Peyer's patch (tissue), 4 donors: Measurements from ENCODE around the gene SPINK13. TPM values are rescaled to one million over a fixed set of nuclear protein-coding genes. Genes with fewer than 3 reads are reported as not detected.
"Not testable (repeated sequence)": the region's sequence is repeated elsewhere in the genome, so short reads cannot be mapped to it uniquely, and the experiment has no call there.

ENCODE experiments used
- DNase-seq, 3 donors: peaks; one replicate each; pipeline ENCODE4 v3.0.0-alpha.2; 2017 to 2019
- H3K27ac ChIP-seq, 4 donors: fragments of 200-600 bp; sonication (generic); one replicate each; pipeline ENCODE4 v1.5.1; 2016 to 2019
- H3K27me3 ChIP-seq, 2 donors: fragments of 200-600 bp; sonication (generic); one replicate each; pipeline ENCODE4 v1.5.1; 2019
- H3K36me3 ChIP-seq, 3 donors: fragments of 200-600 bp; sonication (generic); one replicate each; pipeline ENCODE4 v1.5.1; 2016 to 2019
- H3K4me1 ChIP-seq, 4 donors: fragments of 200-600 bp; sonication (generic); one replicate each; pipeline ENCODE4 v1.5.1; 2016 to 2019
- H3K4me3 ChIP-seq, 4 donors: fragments of 200-600 bp; sonication (generic); 1 replicate in 3 of 4; 2 replicates in 1 of 4; pipeline ENCODE4 v1.5.1; 2016 to 2019; ENCODE audit warnings: mild to moderate bottlenecking in 1 of 4
- H3K9me3 ChIP-seq, 4 donors: fragments of 200-600 bp; sonication (generic); one replicate each; pipeline ENCODE4 v1.5.1; 2016 to 2019; ENCODE audit warnings: mild to moderate bottlenecking in 1 of 4
- POLR2A ChIP-seq, 2 donors: fragments of 450-650 bp; IDR thresholded peaks; one replicate each; pipeline ENCODE4 v1.5.1; 2017; ENCODE audit warnings: antibody characterized with exemption in 2 of 2, mild to moderate bottlenecking in 2 of 2, moderate library complexity in 2 of 2
- total RNA-seq, 4 donors: library from RNA; depleted of rRNA; stranded (reverse); fragments of >200 nt; gene quantifications; one replicate each; pipeline ENCODE4 v1.1.0, GENCODE V29; 2016
- TF ChIP-seq, protein P1 (sequence below), 6 experiments: fragments of 450-650 bp in 4 of 6; fragments of 200-600 bp in 2 of 6; sonication (generic) in 1 of 6; IDR thresholded peaks; one replicate each; pipeline ENCODE4 v1.5.1; 2017 to 2019; ENCODE audit warnings: antibody characterized with exemption in 6 of 6, mild to moderate bottlenecking in 3 of 6, moderate library complexity in 1 of 6

The SPINK13 gene
- total RNA-seq, 4 donors from 2014 or later: not detected

DNA sequence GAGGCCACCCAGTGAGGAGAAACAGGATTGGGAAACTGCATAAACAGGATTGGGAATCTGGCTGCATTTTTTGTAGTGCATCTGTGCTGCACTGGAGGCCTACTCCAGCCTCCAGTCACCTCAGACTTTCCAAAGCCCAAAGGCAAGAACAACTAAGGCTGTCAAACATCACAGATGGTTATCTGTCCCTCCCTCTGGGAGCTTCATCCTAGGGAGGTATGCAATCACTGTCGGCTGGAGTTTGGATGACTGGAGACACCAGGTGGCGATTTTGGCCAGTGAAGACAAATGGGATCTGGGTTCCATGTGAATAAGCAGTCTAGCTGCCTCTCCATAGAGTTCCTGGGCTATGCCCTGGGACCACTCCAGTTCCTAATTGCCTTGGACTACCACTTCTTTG is 9.3 kb upstream of the SPINK13 start:
- TF ChIP-seq POLR2A (IDR thresholded peaks at IDR 0.05): no peak
- TF ChIP-seq, protein P1, sequence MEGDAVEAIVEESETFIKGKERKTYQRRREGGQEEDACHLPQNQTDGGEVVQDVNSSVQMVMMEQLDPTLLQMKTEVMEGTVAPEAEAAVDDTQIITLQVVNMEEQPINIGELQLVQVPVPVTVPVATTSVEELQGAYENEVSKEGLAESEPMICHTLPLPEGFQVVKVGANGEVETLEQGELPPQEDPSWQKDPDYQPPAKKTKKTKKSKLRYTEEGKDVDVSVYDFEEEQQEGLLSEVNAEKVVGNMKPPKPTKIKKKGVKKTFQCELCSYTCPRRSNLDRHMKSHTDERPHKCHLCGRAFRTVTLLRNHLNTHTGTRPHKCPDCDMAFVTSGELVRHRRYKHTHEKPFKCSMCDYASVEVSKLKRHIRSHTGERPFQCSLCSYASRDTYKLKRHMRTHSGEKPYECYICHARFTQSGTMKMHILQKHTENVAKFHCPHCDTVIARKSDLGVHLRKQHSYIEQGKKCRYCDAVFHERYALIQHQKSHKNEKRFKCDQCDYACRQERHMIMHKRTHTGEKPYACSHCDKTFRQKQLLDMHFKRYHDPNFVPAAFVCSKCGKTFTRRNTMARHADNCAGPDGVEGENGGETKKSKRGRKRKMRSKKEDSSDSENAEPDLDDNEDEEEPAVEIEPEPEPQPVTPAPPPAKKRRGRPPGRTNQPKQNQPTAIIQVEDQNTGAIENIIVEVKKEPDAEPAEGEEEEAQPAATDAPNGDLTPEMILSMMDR (IDR thresholded peaks at IDR 0.05): no peak
- no peak for DNase-seq
- H3K4me3 ChIP-seq: no peak overlapping the region
- H3K27ac ChIP-seq: no peak overlapping the region
- no peaks in the 10 kb centered on the region for H3K36me3 ChIP-seq
- H3K9me3 ChIP-seq: no peaks in the 10 kb centered on the region
- no peaks in the 10 kb centered on the region for H3K4me1 ChIP-seq
- H3K27me3 ChIP-seq: no peaks in the 10 kb centered on the region

DNA sequence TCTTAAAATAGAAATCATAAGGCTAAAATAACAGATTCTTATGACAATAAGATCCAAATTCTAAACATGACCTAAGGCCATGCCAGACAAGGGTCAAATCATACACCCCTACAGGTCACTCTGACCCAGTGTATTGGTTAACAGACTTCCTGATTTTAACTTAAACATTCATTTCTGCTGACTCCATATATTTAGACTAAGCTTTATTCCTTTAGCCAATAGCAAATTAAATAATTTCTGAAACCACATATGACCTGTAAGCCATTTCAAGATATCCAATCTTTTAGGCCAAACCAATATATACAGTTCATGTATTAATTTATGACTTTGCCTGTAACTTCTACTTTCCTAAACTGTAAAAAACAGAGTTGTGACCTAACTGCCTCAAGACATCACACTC is 7.4 kb upstream of the SPINK13 start:
- TF ChIP-seq, protein P1 (IDR thresholded peaks at IDR 0.05): no peak
- no peak for TF ChIP-seq POLR2A (IDR thresholded peaks at IDR 0.05)
- H3K9me3 ChIP-seq: no peaks in the 10 kb centered on the region

DNA sequence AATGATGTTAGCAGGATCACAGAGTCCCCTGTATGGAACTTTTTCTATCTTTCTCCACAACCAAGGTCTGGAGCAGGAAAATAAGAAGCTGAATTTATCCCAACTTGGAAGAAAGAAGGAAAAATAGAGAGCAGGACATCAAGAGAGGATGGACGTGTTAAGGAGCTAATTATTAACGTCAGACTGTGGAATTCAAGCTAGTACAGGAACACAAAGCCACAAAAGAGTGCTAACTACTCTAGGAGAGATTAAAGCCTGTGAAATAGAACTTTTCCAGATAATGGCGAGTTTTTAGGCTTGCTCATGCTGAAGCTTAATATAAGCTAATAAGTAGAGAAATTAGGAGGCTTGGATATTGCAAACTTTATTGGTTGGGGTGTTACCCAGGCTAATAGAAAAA is 632 bp upstream of the SPINK13 start:
- no peak for DNase-seq
- no peak overlapping the region for H3K27ac ChIP-seq

More for the DNA sequence above, 7.4 kb upstream of the SPINK13 start:
- Histone ChIP-seq H3K36me3 (no peaks in the 10 kb centered on the region), H3K4me1 (no peaks in the 10 kb centered on the region), H3K27ac (no peak overlapping the region), H3K27me3 (no peaks in the 10 kb centered on the region), H3K4me3 (no peak overlapping the region)
- no peak for DNase-seq

DNA sequence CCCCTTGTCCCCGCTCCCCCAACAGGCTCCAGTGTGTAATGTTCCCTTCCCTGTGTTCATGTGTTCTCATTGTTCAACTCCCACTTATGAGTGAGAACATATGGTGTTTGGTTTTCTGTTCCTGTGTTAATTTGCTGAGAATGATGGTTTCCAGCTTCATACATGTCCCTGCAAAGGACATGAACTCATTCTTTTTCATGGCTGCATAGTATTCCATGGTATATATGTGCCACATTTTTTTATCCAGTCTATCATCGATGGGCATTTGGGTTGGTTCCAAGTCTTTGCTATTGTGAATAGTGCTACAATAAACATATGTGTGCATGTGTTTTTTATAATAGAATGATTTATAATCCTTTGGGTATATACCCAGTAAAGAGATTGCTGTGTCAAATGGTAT is 6.5 kb downstream of the SPINK13 start:
- not testable (repeated sequence) for DNase-seq, H3K27ac ChIP-seq, H3K4me3 ChIP-seq, H3K9me3 ChIP-seq, H3K27me3 ChIP-seq, H3K4me1 ChIP-seq, H3K36me3 ChIP-seq

More for the DNA sequence above, 632 bp upstream of the SPINK13 start:
- Histone ChIP-seq H3K4me1 (no peaks in the 10 kb centered on the region), H3K4me3 (no peak overlapping the region), H3K36me3 (no peaks in the 10 kb centered on the region), H3K9me3 (no peaks in the 10 kb centered on the region), H3K27me3 (no peaks in the 10 kb centered on the region)
- no peak for TF ChIP-seq POLR2A (IDR thresholded peaks at IDR 0.05)
- TF ChIP-seq, protein P1 (IDR thresholded peaks at IDR 0.05): no peak

DNA sequence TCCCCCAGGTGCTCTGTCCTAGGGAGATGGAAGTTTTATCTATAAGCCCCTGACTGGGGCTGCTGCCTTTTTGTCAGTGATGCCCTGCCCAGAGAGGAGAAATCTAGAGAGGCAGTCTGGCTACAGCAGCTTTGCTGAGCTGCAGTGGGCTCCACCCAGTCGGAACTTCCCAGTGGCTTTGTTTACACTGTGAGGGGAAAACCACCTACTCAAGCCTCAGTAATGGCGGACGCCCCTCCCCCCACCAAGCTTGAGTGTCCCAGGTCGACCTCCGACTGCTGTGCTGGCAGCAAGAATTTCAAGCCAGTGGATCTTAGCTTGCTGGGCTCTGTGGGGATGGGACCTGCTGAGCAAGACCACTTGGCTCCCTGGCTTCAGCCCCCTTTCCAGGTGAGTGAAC is 12.3 kb downstream of the SPINK13 start:
- H3K4me1 ChIP-seq, H3K27me3 ChIP-seq, H3K9me3 ChIP-seq, H3K36me3 ChIP-seq, DNase-seq, H3K27ac ChIP-seq, H3K4me3 ChIP-seq: not testable (repeated sequence)

DNA sequence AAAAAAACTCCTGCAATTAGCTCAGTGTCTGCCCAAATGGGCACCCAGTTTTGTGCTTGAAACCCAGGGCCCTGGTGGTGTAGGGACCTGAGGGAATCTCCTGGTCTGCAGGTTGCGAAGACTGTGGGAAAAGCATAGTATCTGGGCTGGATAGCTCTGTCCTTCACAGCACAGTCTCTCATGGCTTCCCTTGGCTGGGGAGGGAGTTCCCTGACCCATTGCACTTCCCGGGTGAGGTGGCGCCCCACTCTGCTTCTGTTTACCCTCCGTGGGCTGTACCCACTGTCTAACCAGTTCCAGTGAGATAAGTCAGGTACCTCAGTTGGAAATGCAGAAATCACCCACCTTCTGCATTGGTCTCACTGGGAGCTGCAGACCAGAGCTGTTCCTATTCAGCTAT is 12.7 kb downstream of the SPINK13 start:
- not testable (repeated sequence) for DNase-seq, H3K4me1 ChIP-seq, H3K9me3 ChIP-seq, H3K4me3 ChIP-seq, H3K27me3 ChIP-seq, H3K27ac ChIP-seq, H3K36me3 ChIP-seq

DNA sequence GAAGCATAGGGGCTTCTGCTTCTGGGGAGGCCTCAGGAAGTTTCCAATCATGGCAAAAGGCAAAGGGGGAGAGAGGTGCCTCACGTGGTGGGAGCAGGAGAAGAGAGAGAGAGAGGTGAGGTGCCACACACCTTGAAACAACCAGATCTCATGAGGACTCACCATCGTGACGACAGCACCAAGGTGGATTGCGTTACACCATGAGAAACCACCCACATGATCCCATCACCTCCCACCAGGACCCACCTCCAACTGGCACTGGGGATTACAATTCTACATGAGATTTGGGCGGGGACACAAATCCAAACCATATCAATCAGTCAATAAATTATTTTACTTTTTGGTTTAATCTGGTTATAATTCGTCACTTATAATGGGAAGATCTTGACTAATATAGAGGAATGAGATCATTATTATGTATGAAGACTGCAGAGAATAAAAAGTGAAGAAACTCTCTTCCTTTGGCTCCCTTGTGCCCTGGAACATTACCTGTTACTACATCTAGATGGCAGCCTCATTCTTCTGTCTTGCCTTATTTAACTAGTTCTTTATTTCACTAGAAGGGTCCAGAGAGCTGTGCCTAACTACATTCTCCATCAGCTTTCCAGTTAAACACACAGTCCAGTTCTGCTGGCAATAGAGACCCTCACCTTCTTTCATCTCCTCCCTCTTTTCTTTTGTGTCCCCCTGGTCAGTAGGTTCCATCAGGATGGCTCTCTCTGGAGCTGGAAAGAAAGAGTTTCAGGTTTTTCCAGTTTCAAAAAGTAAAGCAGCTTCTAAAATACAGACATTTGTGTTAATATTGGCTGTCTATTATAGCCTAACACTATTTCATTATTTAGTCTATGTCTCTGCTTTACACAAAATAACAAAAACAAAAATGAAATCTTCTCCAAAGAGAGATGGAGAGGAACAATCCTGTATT is 21.9 kb downstream of the SPINK13 start:
- no peaks in the 10 kb centered on the region for H3K27me3 ChIP-seq
- TF ChIP-seq POLR2A (IDR thresholded peaks at IDR 0.05): no peak
- TF ChIP-seq, protein P1 (IDR thresholded peaks at IDR 0.05): peak in 3 of 6 experiments; percentile 26 to 34 (median 27)
- no peak overlapping the region for H3K27ac ChIP-seq
- no peak for DNase-seq
- H3K9me3 ChIP-seq: no peaks in the 10 kb centered on the region
- no peaks in the 10 kb centered on the region for H3K36me3 ChIP-seq
- H3K4me3 ChIP-seq: no peak overlapping the region
- no peaks in the 10 kb centered on the region for H3K4me1 ChIP-seq
